ENCODE data around the gene FH.

The FH gene

DNA sequence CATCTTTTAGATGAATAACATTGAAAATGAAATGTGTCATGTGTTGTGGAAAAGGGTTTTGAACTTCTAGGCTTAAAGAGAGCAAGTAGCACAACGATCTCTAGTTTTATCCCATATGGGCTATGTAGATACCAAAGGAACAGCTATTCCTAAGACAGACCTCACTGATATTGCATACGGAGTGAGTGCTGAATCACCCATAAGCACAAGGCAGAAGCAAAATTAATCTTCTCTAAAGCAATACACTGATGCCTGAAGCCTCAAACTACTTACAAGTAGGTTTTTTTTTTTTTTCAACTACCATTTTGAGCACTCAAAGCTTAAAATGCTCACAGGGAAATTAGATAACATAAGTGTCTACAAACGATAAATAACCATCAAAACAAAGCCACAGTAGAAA is 7.6 kb upstream of the FH start:
- in situ Hi-C loops (cut with MboI; ENCODE audit: low sequenced_read_pairs): loop anchor here (25.0 kb wide), 1 partner anchor 485 kb away; no protein-coding TSS in a partner anchor

DNA sequence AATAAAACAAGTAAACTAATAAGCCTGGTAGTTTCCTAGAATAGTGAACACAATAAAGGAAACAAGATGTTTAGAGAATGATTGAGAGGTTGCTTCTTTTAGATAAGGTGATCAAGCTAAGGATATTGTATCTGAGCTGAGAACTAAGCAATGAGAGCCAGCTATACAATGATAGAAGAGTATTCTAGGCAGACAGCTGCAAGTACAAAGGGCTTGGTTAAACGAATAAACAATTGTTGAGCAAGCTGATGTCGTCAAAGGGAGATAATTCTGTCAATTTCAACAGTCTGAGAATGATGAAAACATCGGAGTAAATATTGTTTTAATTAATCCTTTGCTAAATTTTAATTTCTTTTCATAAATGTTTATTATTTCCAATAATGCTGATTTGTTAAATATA is 5.5 kb upstream of the FH start:
- in situ Hi-C loops (cut with MboI; ENCODE audit: low sequenced_read_pairs): loop anchor here (25.0 kb wide), 1 partner anchor 487 kb away; no protein-coding TSS in a partner anchor

GRCh38 chr1:241521718-241522117 is 2.2 kb upstream of the FH start:
- in situ Hi-C loops (cut with MboI; ENCODE audit: low sequenced_read_pairs): no loop called here

GRCh38 chr1:241520080-241520465 is 518 bp upstream of the FH start:
- in situ Hi-C loops (cut with MboI; ENCODE audit: low sequenced_read_pairs): no loop called here

- in situ Hi-C loops (cut with MboI; ENCODE audit: low sequenced_read_pairs): no loop called here
Measured at GRCh38 chr1:241518476-241519307, 863 bp downstream of the FH start.

- in situ Hi-C loops (cut with MboI; ENCODE audit: low sequenced_read_pairs): no loop called here
Measured at GRCh38 chr1:241513378-241513777, 6.2 kb downstream of the FH start.

- in situ Hi-C loops (cut with MboI; ENCODE audit: low sequenced_read_pairs): no loop called here
Measured at GRCh38 chr1:241507189-241507863, 12.2 kb downstream of the FH start.

DNA sequence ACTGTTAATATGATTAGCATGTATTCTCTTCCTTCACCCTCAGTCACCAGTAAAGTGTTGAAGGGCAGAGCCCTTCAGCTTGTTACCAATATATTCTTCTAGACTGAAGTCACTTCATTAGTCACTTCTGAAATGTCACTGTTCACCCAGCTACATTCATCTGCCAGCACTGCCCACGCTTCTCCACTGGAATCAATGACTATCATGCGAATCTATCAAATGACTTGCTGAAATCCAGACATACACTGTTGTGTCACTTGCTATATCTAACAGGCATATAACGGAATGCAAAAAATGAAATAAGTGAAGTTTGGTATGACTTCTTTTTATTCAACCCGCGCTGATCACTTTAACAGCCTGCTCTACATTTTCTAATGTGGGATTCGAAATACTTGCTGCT is 16.1 kb downstream of the FH start:
- in situ Hi-C loops (cut with MboI; ENCODE audit: low sequenced_read_pairs): no loop called here

- in situ Hi-C loops (cut with MboI; ENCODE audit: low sequenced_read_pairs): loop anchor here (25.0 kb wide), 1 partner anchor 613 kb away; no protein-coding TSS in a partner anchor
Measured at GRCh38 chr1:241499910-241500309, 19.6 kb downstream of the FH start.

DNA sequence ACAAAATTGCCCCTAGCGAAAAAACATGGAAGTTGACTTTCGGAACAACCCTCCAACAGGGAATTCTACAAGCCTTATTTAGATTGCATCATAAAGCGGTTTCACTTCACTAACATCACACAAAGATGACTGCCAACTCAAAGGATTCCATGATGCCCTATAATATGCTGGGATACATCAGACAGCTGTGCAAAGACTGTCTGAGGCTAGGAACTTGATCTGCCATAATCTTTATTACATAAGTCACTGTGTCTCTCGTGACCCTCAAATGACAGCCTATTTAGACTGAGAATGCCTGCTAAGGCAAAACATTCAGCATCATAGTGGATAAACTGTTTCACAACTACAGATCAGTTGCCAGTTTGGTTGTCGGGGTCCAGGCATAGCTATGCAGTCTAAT is 23.8 kb downstream of the FH start:
- in situ Hi-C loops (cut with MboI; ENCODE audit: low sequenced_read_pairs): loop anchor here (25.0 kb wide), 1 partner anchor 608 kb away; no protein-coding TSS in a partner anchor

- in situ Hi-C loops (cut with MboI; ENCODE audit: low sequenced_read_pairs): loop anchor here (25.0 kb wide), 1 partner anchor 601 kb away; no protein-coding TSS in a partner anchor
Measured at GRCh38 chr1:241488739-241489138, 30.8 kb downstream of the FH start.

DNA sequence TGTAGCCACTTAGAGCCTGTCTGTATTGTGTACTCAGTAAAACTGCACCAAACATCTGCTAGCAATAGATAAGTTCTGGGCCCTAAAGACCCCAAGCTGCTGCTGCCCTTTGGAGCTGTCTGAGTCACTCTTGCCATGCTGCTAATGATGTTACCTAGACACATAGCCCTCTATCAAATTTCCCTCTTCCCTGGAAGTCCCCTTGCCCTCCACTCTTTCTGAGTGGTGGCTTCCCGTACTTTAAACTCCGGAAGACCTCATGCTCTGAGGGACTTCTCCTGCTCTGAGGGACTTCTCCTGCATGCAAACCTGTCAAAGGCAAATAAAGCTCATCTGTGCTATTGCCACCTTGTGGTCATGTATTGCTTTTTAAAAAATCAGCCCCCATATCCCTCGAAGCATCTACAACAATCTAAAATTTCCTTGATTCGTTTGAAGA is 34.0 kb downstream of the FH start:
- in situ Hi-C loops (cut with MboI; ENCODE audit: low sequenced_read_pairs): loop anchor here (25.0 kb wide), 1 partner anchor 598 kb away; no protein-coding TSS in a partner anchor

GRCh38 chr1:241485145-241485544 is 34.4 kb downstream of the FH start:
- in situ Hi-C loops (cut with MboI; ENCODE audit: low sequenced_read_pairs): loop anchor here (25.0 kb wide), 1 partner anchor 598 kb away; no protein-coding TSS in a partner anchor

DNA sequence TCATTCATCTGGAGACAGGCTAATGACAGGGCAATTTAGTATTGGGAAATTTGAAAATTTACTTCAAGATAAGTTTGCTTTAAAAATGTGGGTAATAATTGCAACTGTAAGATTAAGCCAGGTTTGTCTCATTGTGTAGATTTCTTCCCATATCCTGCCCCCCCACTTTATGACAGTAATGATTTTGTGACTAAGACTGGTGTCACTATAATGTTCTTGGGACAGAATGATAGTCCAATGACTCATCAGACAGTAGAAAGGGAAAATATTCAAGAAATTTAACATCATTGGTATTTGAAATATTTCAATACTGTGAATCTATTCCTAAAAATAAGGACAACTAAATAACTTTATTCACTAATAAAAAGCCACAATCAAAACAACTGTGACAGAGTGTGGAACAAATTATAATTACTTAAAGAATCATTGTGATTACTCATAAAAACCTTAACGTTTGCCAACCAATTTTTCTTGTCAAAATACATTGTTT is 36.7 kb downstream of the FH start:
- in situ Hi-C loops (cut with MboI; ENCODE audit: low sequenced_read_pairs): loop anchor here (25.0 kb wide), 1 partner anchor 596 kb away; no protein-coding TSS in a partner anchor

DNA sequence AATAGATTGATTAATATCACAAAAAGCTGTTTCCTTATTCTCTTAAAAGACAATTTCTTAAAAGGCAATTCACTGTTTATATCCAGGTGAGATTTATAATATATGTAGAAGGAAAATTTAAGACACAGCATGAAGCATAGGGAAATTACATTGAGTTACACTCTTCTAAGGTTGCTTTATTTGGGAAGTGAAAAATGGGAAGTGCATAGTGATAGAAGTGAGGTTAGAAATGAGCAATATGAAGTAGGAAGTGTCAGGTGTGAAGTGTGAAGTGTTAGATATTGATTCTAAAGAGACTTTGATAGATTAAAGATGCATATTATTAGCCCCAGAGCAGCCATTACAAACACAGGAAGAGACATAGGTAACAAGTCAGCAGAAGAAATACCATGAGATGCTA is 40.3 kb downstream of the FH start:
- in situ Hi-C loops (cut with MboI; ENCODE audit: low sequenced_read_pairs): loop anchor here (25.0 kb wide), 1 partner anchor 592 kb away; no protein-coding TSS in a partner anchor

- in situ Hi-C loops (cut with MboI; ENCODE audit: low sequenced_read_pairs): loop anchor here (25.0 kb wide), 1 partner anchor 588 kb away; no protein-coding TSS in a partner anchor
Measured at GRCh38 chr1:241475671-241476070, 43.9 kb downstream of the FH start.

DNA sequence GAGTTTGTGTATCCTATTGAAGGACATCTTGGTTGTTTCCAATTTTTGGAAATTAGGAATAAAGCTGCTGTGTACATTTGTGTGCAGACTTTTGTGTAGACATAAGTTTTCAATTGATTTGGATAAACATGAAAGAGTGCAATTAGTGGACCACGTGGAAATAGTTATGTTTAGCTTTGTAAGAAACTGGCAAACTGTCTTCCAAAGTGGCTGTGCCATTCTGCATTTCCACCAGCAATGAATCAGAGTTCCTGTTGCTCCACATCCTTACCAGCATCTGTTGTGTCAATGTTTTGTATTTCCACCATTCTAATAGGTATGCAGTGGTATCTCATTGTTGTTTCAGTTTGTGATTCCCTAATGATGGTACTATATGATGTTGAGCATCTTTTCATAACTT is 46.5 kb downstream of the FH start:
- in situ Hi-C loops (cut with MboI; ENCODE audit: low sequenced_read_pairs): no loop called here

GRCh38 chr1:241470908-241471590 is 48.5 kb downstream of the FH start:
- in situ Hi-C loops (cut with MboI; ENCODE audit: low sequenced_read_pairs): no loop called here

- in situ Hi-C loops (cut with MboI; ENCODE audit: low sequenced_read_pairs): no loop called here
Measured at GRCh38 chr1:241470361-241470760, 49.2 kb downstream of the FH start.

DNA sequence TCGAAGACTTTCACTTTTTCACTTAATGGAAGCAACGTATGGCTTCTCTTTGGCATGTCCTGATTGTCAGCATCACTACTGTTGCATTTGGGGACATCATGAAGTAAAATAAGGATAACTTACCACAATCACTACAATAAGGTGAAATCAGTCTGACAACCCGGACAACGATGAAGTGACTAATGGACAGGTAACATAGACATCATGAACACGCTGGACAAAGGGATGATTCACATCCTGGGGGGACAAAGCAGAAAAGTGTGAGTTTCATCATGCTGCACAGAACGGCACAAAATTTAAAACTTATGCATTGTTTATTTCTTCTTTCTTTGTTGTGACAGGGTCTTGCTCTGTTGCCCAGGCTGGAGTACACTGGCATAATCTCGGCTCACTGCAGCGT is 53.9 kb downstream of the FH start:
- in situ Hi-C loops (cut with MboI; ENCODE audit: low sequenced_read_pairs): no loop called here

GRCh38 chr1:241464985-241465384 is 54.6 kb downstream of the FH start:
- in situ Hi-C loops (cut with MboI; ENCODE audit: low sequenced_read_pairs): no loop called here

Data from HL-60/S4 treated with retinoic acid at 250 ng/mL for 4 days and 3 days (cell line).